ENCODE results near the gene THRSP. TPM values are rescaled to one million over a fixed set of nuclear protein-coding genes. Genes with fewer than 3 reads are reported as not detected.

THRSP gene
- total and polyA plus RNA-seq, 2 of the 8 experiments (the other 6 are each of a cell fraction or from before 2014, with no cell fraction given): 0.11 TPM; not detected in 1

DNA sequence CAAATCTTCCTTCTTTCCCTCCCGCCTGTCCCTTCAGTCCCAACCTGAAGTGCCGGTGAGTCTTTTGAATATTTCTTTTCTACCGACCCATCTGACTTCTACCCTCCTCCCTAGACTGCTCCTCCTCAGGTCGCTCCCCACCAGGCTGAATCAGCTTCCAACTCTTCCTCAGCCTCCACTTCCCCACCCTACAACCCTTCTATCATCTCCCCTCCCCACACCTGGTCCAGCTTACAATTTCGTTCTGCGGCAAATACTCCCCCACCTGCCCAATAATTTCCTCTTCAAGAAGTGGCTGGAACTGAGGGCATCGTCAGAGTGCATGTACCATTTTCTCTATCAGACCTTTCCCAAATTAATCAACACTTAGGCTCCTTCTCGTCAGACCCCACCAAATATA is 18.5 kb downstream of the THRSP start:
- Histone ChIP-seq H3K27ac (ENCODE audit: low read depth, low read length) (no peak overlapping the region), H2BK15ac (ENCODE audit: low read length) (no peak overlapping the region), H4K8ac (ENCODE audit: extremely low read depth, insufficient read depth, low read length) (no peak overlapping the region), H3K23me2 (ENCODE audit: low read depth, low read length) (peaks cover 5% of the 10 kb centered on the region; the same call in 1 of the 2 replicates), H3K9me3 (ENCODE audit: insufficient read depth in 2 of 2, low read depth in 1 of 2, low read length in 1 of 2) (no peaks in the 10 kb centered on the region), H3K4me2 (ENCODE audit: insufficient read depth in 1 of 2, low read depth in 2 of 2, low read length in 2 of 2) (no peak overlapping the region), H3K79me2 (ENCODE audit: control insufficient read depth in 1 of 2, insufficient read depth in 2 of 2, low read length in 2 of 2) (peaks cover 11 to 21% of the 10 kb centered on the region in 2 experiments), H4K5ac (ENCODE audit: insufficient read length, low read depth, low read length) (no peak overlapping the region), H2AK5ac (ENCODE audit: low read depth, low read length) (no peak overlapping the region), H3K4me3 (ENCODE audit: extremely low read depth in 1 of 4, insufficient read depth in 2 of 4, low read depth in 3 of 4, low read length in 4 of 4) (no peak overlapping the region), H2BK12ac (ENCODE audit: low read depth, low read length) (0 out of 2 replicates have a peak overlapping the region, but pooled peaks have one; percentile 27), H2BK5ac (ENCODE audit: low read depth, low read length) (no peak overlapping the region), H3K23ac (ENCODE audit: insufficient read length) (no peak overlapping the region), H4K20me1 (replicated peaks in 1 of 2; ENCODE audit: control insufficient read depth in 1 of 2, insufficient read depth in 2 of 2, low read length in 2 of 2) (peaks cover 0 to 8% of the 10 kb centered on the region in 2 experiments), H2BK120ac (replicated peaks; ENCODE audit: low read depth, low read length) (no peak overlapping the region), H3K36me3 (ENCODE audit: control insufficient read depth in 2 of 4, insufficient read depth in 4 of 4, low read length in 3 of 4) (peaks cover 0 to 2% (median 0%) of the 10 kb centered on the region in 4 experiments; a peak in 1 of 8 replicates), H3K27me3 (replicated peaks in 1 of 4; ENCODE audit: control insufficient read depth in 3 of 4, extremely low read depth in 1 of 4, insufficient read depth in 3 of 4, low read length in 3 of 4) (no peaks in the 10 kb centered on the region), H3K9ac (replicated peaks in 1 of 4; ENCODE audit: extremely low read depth in 1 of 4, low read depth in 3 of 4, low read length in 3 of 4) (no peak overlapping the region), H3K4ac (replicated peaks; ENCODE audit: insufficient read length, low read depth, low read length) (no peak overlapping the region), H2AFZ (ENCODE audit: low read length) (no peak overlapping the region), H3K14ac (ENCODE audit: insufficient read length) (no peak overlapping the region), H4K91ac (replicated peaks; ENCODE audit: insufficient read length, low read length) (no peak overlapping the region), H3K4me1 (replicated peaks in 1 of 4; ENCODE audit: control insufficient read depth in 3 of 4, insufficient read depth in 4 of 4, low read length in 3 of 4) (peaks cover 0 to 9% (median 3%) of the 10 kb centered on the region in 4 experiments; a peak in 2 of 7 replicates), H3K79me1 (ENCODE audit: low read depth, low read length) (peaks cover 10% of the 10 kb centered on the region; the same call in 1 of the 2 replicates), H3K56ac (replicated peaks; ENCODE audit: insufficient read length, low read depth, low read length) (no peak overlapping the region), H3K18ac (ENCODE audit: extremely low read depth, low read length) (no peak overlapping the region), H2BK20ac (ENCODE audit: low read length) (no peak overlapping the region)
- 87% methylated on average over 8 of the region's 8 CpGs; no CpG with 5 or more reads in 1 of the 2 experiments for WGBS, 2 experiments (ENCODE audit: extremely low coverage in 1 of 2, insufficient coverage in 1 of 2, insufficient read length in 1 of 2, insufficient replicate concordance in 2 of 2, low coverage in 1 of 2, low lambda C conversion rate in 2 of 2, missing lambda C conversion rate in 1 of 2)
- ChIA-PET POLR2A (ENCODE audit: partially characterized antibody) (interaction anchor here (1.0 kb wide), 1 partner anchor 57 kb away, joined by 3 read pairs; no protein-coding TSS in a partner anchor), CTCF (ENCODE audit: partially characterized antibody) (no interaction called here)
- TF ChIP-seq FOSL1 (IDR thresholded peaks at IDR 0.05; ENCODE audit: insufficient read depth, low read depth, low read length) (no peak), MAX (IDR thresholded peaks at IDR 0.05) (no peak), JUN (IDR thresholded peaks at IDR 0.05; ENCODE audit: low read depth, low read length) (no peak), PHF8 (conservative IDR thresholded peaks at IDR 0.05; ENCODE audit: low read depth, low read length) (no peak), SIX5 (IDR thresholded peaks at IDR 0.05; ENCODE audit: low read depth, low read length) (no peak), SP4 (IDR thresholded peaks at IDR 0.05; ENCODE audit: low read length) (no peak)
- FAIRE-seq (no peak), DNase-seq (ENCODE audit: low read depth in 1 of 2, low spot score in 2 of 2) (no peak)
